ENCODE data around the gene FAM181A.

Gene FAM181A

GRCh38 chr14:93916498-93916897 is 10.6 kb upstream of the FAM181A start:
- H3K27ac Mint-ChIP-seq, result no peak overlapping the region
- no peak for ATAC-seq

DNA sequence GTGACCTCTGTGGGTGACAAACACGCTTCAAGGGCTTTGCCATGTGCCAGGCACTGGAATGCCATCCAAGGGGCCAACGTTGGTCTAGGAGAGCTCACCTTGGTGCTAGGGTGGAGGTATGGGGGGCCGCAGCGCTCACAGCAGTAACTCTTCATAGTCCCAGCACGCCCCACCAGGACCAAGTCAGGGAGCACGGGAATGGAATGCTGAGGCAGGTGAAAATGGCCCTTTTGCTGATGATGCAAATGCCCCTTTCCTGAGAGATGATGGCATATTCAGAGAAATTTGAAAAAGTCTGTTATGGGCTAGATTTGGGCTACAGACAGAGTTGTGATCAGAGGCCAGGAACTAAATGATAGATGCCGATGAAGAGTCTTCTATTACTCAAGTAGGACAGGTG is 10.0 kb upstream of the FAM181A start:
- Mint-ChIP-seq H3K27me3 (peaks cover 33% of the 10 kb centered on the region), H3K9me3 (peaks cover 7% of the 10 kb centered on the region), H3K36me3 (no peaks in the 10 kb centered on the region), H3K27ac (no peak overlapping the region), H3K4me1 (no peaks in the 10 kb centered on the region), H3K4me3 (no peak overlapping the region)
- ATAC-seq, result no peak

More at GRCh38 chr14:93916498-93916897, 10.6 kb upstream of the FAM181A start:
- Mint-ChIP-seq H3K9me3 (peaks cover 7% of the 10 kb centered on the region), H3K36me3 (no peaks in the 10 kb centered on the region), H3K4me3 (no peak overlapping the region), H3K27me3 (peaks cover 33% of the 10 kb centered on the region), H3K4me1 (no peaks in the 10 kb centered on the region)

DNA sequence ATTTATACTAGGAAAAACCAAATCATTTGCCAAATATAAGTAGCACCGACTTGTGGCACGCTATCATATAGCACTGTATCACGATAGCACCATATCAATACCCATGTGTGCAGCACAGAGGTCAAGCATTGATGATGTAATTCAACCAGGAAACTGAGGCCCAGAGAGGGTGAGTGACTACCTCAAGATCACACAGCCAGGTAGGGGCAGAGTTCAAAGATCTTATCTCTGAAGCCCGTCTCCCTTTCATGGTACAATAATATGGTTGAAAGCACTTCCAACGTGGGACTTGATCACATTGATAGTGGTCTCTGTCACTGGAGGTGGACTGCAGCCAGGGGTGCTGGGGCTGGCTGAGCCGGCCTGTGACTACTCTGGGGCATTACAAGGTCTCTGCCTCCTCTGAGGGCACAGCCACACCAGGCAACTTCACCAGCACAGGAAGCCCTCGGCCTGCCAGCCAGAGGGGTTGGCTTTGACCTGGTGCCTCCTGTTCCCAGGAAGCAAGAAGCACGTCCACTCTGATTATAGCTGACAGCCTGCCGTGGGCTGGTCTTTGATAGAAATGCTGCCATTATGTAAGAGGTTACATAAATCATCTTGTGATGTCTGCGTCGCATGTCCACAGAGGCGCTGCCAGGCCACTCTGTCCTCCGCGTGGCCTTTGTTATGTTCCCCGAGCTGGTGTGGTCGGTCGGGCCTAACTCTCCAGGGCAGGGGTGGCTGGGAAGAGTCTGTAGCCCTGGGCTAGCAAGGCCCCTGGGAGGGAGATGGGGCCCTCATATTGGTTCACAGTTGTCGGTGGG is 5.9 kb upstream of the FAM181A start:
- Mint-ChIP-seq H3K27me3 (peaks cover 9% of the 10 kb centered on the region), H3K4me1 (no peaks in the 10 kb centered on the region), H3K9me3 (peaks cover 3% of the 10 kb centered on the region), H3K4me3 (no peak overlapping the region), H3K27ac (no peak overlapping the region), H3K36me3 (no peaks in the 10 kb centered on the region)
- ATAC-seq, result no peak

DNA sequence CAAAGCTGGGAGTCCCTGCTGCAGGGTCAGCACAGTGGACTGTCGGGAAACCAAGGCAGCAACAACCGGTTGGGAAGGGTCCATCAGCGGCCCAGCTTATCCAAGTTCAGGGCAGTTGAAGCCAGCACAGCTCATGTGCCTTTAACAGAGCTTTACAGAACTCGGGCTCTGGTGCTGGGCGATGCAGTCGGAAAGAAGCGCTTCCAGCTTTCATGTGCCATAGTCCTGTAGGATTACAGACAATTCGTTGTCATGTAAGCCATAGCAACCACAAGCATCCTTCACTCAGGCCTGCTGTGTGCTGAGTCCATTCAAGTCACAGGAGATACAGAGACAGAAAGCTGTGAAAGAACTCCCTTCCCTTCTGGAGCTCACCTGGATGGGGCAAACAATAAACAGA is 3.5 kb upstream of the FAM181A start:
- Mint-ChIP-seq H3K27ac (no peak overlapping the region), H3K27me3 (no peaks in the 10 kb centered on the region), H3K4me1 (no peaks in the 10 kb centered on the region), H3K9me3 (peaks cover 3% of the 10 kb centered on the region), H3K4me3 (no peak overlapping the region), H3K36me3 (no peaks in the 10 kb centered on the region)
- no peak for ATAC-seq

DNA sequence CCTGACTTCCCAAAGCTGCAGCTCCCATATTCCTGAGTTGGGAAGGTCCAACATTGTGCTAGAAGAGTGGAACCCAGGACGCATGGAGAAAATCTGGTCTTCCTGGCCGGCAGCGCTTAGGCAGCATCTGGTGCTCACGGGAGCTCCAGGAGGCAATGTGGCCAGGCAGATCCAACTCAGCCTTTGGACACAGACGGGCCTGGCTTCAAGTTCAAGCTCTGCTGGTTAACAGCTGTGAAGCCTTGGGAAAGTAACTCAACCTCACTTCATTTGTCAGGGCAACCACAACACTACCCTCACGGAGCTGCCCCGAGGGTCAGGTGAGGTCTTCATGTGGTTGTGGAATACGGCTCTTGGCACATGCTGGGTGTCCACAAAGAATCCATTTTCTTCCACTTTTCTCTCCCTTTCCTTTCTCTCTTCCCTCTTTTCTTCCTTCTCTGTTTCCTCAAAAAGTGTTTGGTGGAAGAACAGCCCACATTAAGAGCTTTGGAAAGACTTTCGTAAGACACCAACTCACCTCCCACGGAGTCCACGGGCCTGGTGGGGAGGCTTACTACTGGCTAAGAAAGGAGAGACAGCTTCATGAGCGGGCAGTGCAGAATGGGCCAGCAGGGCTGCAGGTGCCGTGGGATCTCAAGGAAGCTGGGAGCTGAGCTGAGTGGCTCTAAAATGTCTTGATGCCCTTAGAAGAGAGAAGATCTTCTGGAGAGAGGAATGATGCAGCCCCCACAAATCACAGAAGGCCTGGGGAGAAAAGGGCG is 2.4 kb upstream of the FAM181A start:
- peaks cover under 1% of the 10 kb centered on the region for H3K9me3 Mint-ChIP-seq
- H3K36me3 Mint-ChIP-seq, result no peaks in the 10 kb centered on the region
- peaks cover 9% of the 10 kb centered on the region for H3K27me3 Mint-ChIP-seq
- no peaks in the 10 kb centered on the region for H3K4me1 Mint-ChIP-seq
- no peak for ATAC-seq
- no peak overlapping the region for H3K4me3 Mint-ChIP-seq
- H3K27ac Mint-ChIP-seq, result no peak overlapping the region

DNA sequence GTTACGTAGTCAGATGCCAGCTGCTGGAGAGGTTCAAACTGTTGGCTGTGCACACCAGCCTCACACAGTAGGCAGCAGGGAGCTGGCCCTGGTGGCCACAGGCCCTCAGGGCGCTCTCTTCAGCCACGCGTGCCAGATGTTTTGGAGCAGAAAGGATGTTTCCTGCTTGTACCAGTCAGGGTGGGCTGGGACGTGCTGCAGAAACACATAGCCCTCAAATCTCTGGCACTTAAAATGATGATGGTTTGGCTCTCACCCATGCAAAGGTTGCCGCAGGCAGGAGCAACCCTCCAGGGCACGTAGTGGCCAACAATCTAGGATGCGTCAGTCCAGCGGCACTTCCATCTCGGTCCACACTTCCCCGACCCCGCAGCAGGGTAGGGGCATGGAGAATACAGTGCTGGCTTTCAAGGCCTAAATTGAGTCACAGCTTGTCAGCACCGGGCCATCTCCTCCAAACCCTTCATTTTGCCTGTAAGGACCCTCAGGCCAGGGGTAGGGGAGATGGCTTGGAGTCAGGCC is 1.7 kb upstream of the FAM181A start:
- ATAC-seq, result no peak
- no peaks in the 10 kb centered on the region for H3K36me3 Mint-ChIP-seq
- peaks cover 9% of the 10 kb centered on the region for H3K27me3 Mint-ChIP-seq
- H3K4me1 Mint-ChIP-seq, result no peaks in the 10 kb centered on the region
- H3K27ac Mint-ChIP-seq, result no peak overlapping the region
- no peak overlapping the region for H3K4me3 Mint-ChIP-seq
- no peaks in the 10 kb centered on the region for H3K9me3 Mint-ChIP-seq

- no peaks in the 10 kb centered on the region for H3K4me1 Mint-ChIP-seq
- no peak for ATAC-seq
- H3K9me3 Mint-ChIP-seq, result no peaks in the 10 kb centered on the region
Measured at GRCh38 chr14:93926245-93926872, 785 bp upstream of the FAM181A start.

DNA sequence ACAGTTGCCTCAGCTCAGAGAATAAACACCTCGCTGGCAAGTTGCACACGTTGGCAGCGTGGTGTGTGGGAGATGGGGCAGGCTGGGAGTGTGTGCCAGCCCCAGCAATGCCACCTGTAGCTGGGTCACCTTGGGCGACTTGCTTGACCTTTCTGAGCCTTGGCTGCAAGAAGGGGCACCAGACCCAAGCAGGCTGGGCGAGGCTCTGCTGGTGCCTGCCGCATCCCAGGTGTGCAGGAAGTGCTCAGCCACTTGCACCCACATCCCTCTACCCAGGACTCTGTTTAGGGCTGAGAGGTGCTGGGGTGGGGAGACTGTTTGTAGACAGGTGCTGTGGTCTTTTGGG is 629 bp downstream of the FAM181A start:
- Mint-ChIP-seq H3K27me3 (peaks cover 9% of the 10 kb centered on the region), H3K4me1 (no peaks in the 10 kb centered on the region), H3K4me3 (no peak overlapping the region), H3K27ac (no peak overlapping the region), H3K9me3 (no peaks in the 10 kb centered on the region), H3K36me3 (no peaks in the 10 kb centered on the region)
- ATAC-seq, result no peak

More at GRCh38 chr14:93926245-93926872, 785 bp upstream of the FAM181A start:
- Mint-ChIP-seq H3K27ac (no peak overlapping the region), H3K4me3 (no peak overlapping the region), H3K36me3 (no peaks in the 10 kb centered on the region), H3K27me3 (peaks cover 9% of the 10 kb centered on the region)

GRCh38 chr14:93928184-93929047 is 1.3 kb downstream of the FAM181A start:
- peaks cover 9% of the 10 kb centered on the region for H3K27me3 Mint-ChIP-seq
- no peak for ATAC-seq
- H3K27ac Mint-ChIP-seq, result no peak overlapping the region

GRCh38 chr14:93929048-93929535 is 1.9 kb downstream of the FAM181A start:
- Mint-ChIP-seq H3K9me3 (no peaks in the 10 kb centered on the region), H3K4me3 (no peak overlapping the region), H3K4me1 (no peaks in the 10 kb centered on the region), H3K27ac (no peak overlapping the region), H3K27me3 (peaks cover 9% of the 10 kb centered on the region), H3K36me3 (peaks cover 2% of the 10 kb centered on the region)
- no peak for ATAC-seq

More at GRCh38 chr14:93928184-93929047, 1.3 kb downstream of the FAM181A start:
- Mint-ChIP-seq H3K4me1 (no peaks in the 10 kb centered on the region), H3K9me3 (no peaks in the 10 kb centered on the region), H3K36me3 (no peaks in the 10 kb centered on the region), H3K4me3 (no peak overlapping the region)

- Mint-ChIP-seq H3K27me3 (peaks cover 9% of the 10 kb centered on the region), H3K4me3 (no peak overlapping the region), H3K27ac (no peak overlapping the region), H3K4me1 (no peaks in the 10 kb centered on the region), H3K9me3 (no peaks in the 10 kb centered on the region), H3K36me3 (peaks cover 6% of the 10 kb centered on the region)
- ATAC-seq, result no peak
Measured at GRCh38 chr14:93929657-93930056, 2.5 kb downstream of the FAM181A start.

- H3K4me3 Mint-ChIP-seq, result no peak overlapping the region
- no peaks in the 10 kb centered on the region for H3K9me3 Mint-ChIP-seq
- peaks cover 6% of the 10 kb centered on the region for H3K4me1 Mint-ChIP-seq
- ATAC-seq, result no peak
- peaks cover 9% of the 10 kb centered on the region for H3K27me3 Mint-ChIP-seq
- H3K36me3 Mint-ChIP-seq, result peaks cover 6% of the 10 kb centered on the region
- H3K27ac Mint-ChIP-seq, result no peak overlapping the region
Measured at GRCh38 chr14:93930296-93930988, 3.3 kb downstream of the FAM181A start.

- H3K4me1 Mint-ChIP-seq, result peaks cover 6% of the 10 kb centered on the region
- H3K4me3 Mint-ChIP-seq, result no peak overlapping the region
- no peak overlapping the region for H3K27ac Mint-ChIP-seq
- ATAC-seq, result no peak
- H3K27me3 Mint-ChIP-seq, result peaks cover 9% of the 10 kb centered on the region
- H3K9me3 Mint-ChIP-seq, result no peaks in the 10 kb centered on the region
- H3K36me3 Mint-ChIP-seq, result peaks cover 6% of the 10 kb centered on the region
Measured at GRCh38 chr14:93930989-93931307, 3.8 kb downstream of the FAM181A start.

DNA sequence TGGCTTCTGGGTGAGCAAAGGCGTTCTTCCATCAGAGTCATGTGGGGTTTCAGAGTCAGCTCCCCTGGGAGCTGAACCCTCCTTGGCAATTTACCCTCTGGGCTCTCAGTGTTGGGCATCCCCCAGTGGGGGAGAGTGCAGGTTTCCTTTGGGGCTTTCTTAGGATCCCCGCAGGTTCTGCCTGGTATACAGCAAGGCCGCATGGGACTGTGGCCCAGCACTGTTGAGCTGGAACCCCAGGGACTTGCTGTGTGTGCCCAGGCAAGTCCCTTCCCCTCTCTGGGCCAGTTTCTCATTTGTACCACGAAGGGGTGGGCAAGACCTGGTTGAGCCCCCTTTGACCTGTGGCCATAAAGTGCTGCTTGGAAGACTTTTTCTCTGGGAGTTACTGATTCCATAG is 5.5 kb downstream of the FAM181A start:
- Mint-ChIP-seq H3K4me3 (no peak overlapping the region), H3K27ac (no peak overlapping the region), H3K4me1 (peaks cover 6% of the 10 kb centered on the region), H3K9me3 (no peaks in the 10 kb centered on the region), H3K36me3 (peaks cover 6% of the 10 kb centered on the region), H3K27me3 (peaks cover 9% of the 10 kb centered on the region)
- no peak for ATAC-seq

Data from stimulated activated memory B cell treated with anti-CD40 and anti-IgM and Interleukin-4, amounts not matched to agents 10 μg/mL and 1 μg/mL and 100 μg/mL, for 72 hours (primary cell).